Lower lobe of right lung (tissue), 2 donors: Measurements from ENCODE around the gene RPS6KA2. TPM values are rescaled to one million over a fixed set of nuclear protein-coding genes. Genes with fewer than 3 reads are reported as not detected.

ENCODE experiments used
- ATAC-seq, 2 donors: fragments of 200-7000 bp; cut with Tn5 transposase; one replicate each; pipeline ENCODE4 v1.9.1; 2020 to 2022; ENCODE audit warnings: mild to moderate bottlenecking in 2 of 2, moderate library complexity in 2 of 2
- DNase-seq: peaks from one replicate; pipeline ENCODE4 v3.0.0-alpha.2; 2020
- H3K27ac ChIP-seq: fragments of 200-600 bp; one replicate; pipeline ENCODE4 v1.8.0; 2022
- H3K27me3 ChIP-seq: fragments of 200-600 bp; one replicate; pipeline ENCODE4 v1.8.0; 2022; ENCODE audit warnings: low read depth
- H3K36me3 ChIP-seq: fragments of 200-600 bp; one replicate; pipeline ENCODE4 v1.8.0; 2022; ENCODE audit warnings: mild to moderate bottlenecking
- H3K4me1 ChIP-seq: fragments of 200-600 bp; one replicate; pipeline ENCODE4 v1.8.0; 2022
- H3K4me3 ChIP-seq: fragments of 200-600 bp; one replicate; pipeline ENCODE4 v1.8.0; 2022; ENCODE audit warnings: mild to moderate bottlenecking
- H3K9me3 ChIP-seq: fragments of 200-600 bp; one replicate; pipeline ENCODE4 v1.8.0; 2022
- CTCF ChIP-seq: fragments of 200-600 bp; IDR thresholded peaks from one replicate; pipeline ENCODE4 v1.8.0; 2022; ENCODE audit warnings: antibody characterized with exemption, mild to moderate bottlenecking
- intact Hi-C: fragments of 100-400 bp; cut with DNase I; formaldehyde crosslinking; loops from one replicate; pipeline ENCODE4 v1.11.0; 2022
- total RNA-seq: library from RNA; stranded (reverse); fragmentation: NEBNext Ultra II Directional; extraction: Animal tissue kit (Norgen Biotek cat#: 25700); gene quantifications from one replicate; pipeline ENCODE4 v1.2.1, GENCODE V29; 2021
- donor health status: DM: no; HTN: yes; CAD: no; lungs with severe emphysema.

Gene RPS6KA2
- total RNA-seq, 1 donor from 2014 or later: 102 TPM

GRCh38 chr6:166422201-166422940, 204.7 kb downstream of the RPS6KA2 start:
- H3K27me3 ChIP-seq: no peaks in the 10 kb centered on the region
- H3K4me1 ChIP-seq: no peaks in the 10 kb centered on the region
- intact Hi-C loops: no loop called here
- H3K36me3 ChIP-seq: peaks cover 75% of the 10 kb centered on the region
- H3K4me3 ChIP-seq: no peak overlapping the region
- H3K27ac ChIP-seq: no peak overlapping the region
- no peak for DNase-seq
- no peak for ATAC-seq
- TF ChIP-seq CTCF: no peak
- H3K9me3 ChIP-seq: no peaks in the 10 kb centered on the region

GRCh38 chr6:166420351-166420750, 206.7 kb downstream of the RPS6KA2 start:
- no peak for DNase-seq
- peak; percentile 74 to 75 for ATAC-seq
- peak; percentile 19 for TF ChIP-seq CTCF
- intact Hi-C loops: no loop called here
- Histone ChIP-seq H3K4me1 (no peaks in the 10 kb centered on the region), H3K27ac (no peak overlapping the region), H3K4me3 (no peak overlapping the region), H3K9me3 (no peaks in the 10 kb centered on the region), H3K36me3 (peaks cover 86% of the 10 kb centered on the region), H3K27me3 (no peaks in the 10 kb centered on the region)

GRCh38 chr6:166419717-166420116, 207.3 kb downstream of the RPS6KA2 start:
- TF ChIP-seq CTCF: no peak
- Histone ChIP-seq H3K9me3 (no peaks in the 10 kb centered on the region), H3K27ac (no peak overlapping the region), H3K27me3 (no peaks in the 10 kb centered on the region), H3K4me3 (no peak overlapping the region), H3K36me3 (peaks cover 89% of the 10 kb centered on the region), H3K4me1 (no peaks in the 10 kb centered on the region)
- no peak for DNase-seq
- intact Hi-C loops: no loop called here
- ATAC-seq: no peak

- no peaks in the 10 kb centered on the region for H3K4me1 ChIP-seq
- no peak for TF ChIP-seq CTCF
- no peak overlapping the region for H3K27ac ChIP-seq
- no peak overlapping the region for H3K4me3 ChIP-seq
- peaks cover 89% of the 10 kb centered on the region for H3K36me3 ChIP-seq
- DNase-seq (no peak), ATAC-seq (peak in 1 of 2 donors; percentile 29)
- no peaks in the 10 kb centered on the region for H3K9me3 ChIP-seq
- intact Hi-C loops: no loop called here
- no peaks in the 10 kb centered on the region for H3K27me3 ChIP-seq
Observed at GRCh38 chr6:166419286-166419685, 207.8 kb downstream of the RPS6KA2 start.

GRCh38 chr6:166418691-166419143, 208.3 kb downstream of the RPS6KA2 start:
- intact Hi-C loops: no loop called here
- no peaks in the 10 kb centered on the region for H3K9me3 ChIP-seq
- H3K27ac ChIP-seq: no peak overlapping the region
- no peak for TF ChIP-seq CTCF
- H3K4me1 ChIP-seq: no peaks in the 10 kb centered on the region
- H3K36me3 ChIP-seq: peaks cover 89% of the 10 kb centered on the region
- DNase-seq (no peak), ATAC-seq (no peak)
- H3K4me3 ChIP-seq: no peak overlapping the region
- no peaks in the 10 kb centered on the region for H3K27me3 ChIP-seq
